HEK293 (cell line): Measurements from ENCODE around the gene CTSH.

Source experiments
- SP7 ChIP-seq: fragments of 450-650 bp; formaldehyde crosslinking; IDR thresholded peaks from 2 replicates; pipeline ENCODE4 v1.5.1; 2016; ENCODE audit warnings: missing biosample characterization, missing genetic modification characterization
- ZBTB1 ChIP-seq: fragments of 450-650 bp; formaldehyde crosslinking; IDR thresholded peaks from 2 replicates; pipeline ENCODE4 v1.5.1; 2016; ENCODE audit warnings: missing biosample characterization, missing genetic modification characterization
- ZFP3 ChIP-seq: fragments of 450-650 bp; formaldehyde crosslinking; IDR thresholded peaks from 2 replicates; pipeline ENCODE4 v1.5.1; 2016; ENCODE audit warnings: low read depth, missing biosample characterization, missing genetic modification characterization
- ZNF121 ChIP-seq: fragments of 450-650 bp; formaldehyde crosslinking; IDR thresholded peaks from 2 replicates; pipeline ENCODE4 v1.5.1; 2016; ENCODE audit warnings: missing biosample characterization, missing genetic modification characterization
- ZNF274 ChIP-seq, 2 experiments: fragments of 200-500 bp in 1 of 2; fragments of 450-650 bp in 1 of 2; sonication (Bioruptor generic) in 1 of 2; formaldehyde crosslinking in 1 of 2; IDR thresholded peaks; 2 replicates each; pipeline versions ENCODE4 v1.5.1 to v1.6.1; 2014 to 2016; ENCODE audit warnings: borderline replicate concordance in 1 of 2, inconsistent platforms in 1 of 2, low read length in 1 of 2, missing biosample characterization in 1 of 2, missing genetic modification characterization in 1 of 2
- TF ChIP-seq, protein P1 (sequence below): fragments of 450-650 bp; formaldehyde crosslinking; IDR thresholded peaks from 2 replicates; pipeline ENCODE4 v1.5.1; 2016; ENCODE audit warnings: missing biosample characterization, missing genetic modification characterization
- TF ChIP-seq, protein P2 (sequence below): sonication (generic); formaldehyde crosslinking; IDR thresholded peaks from 2 replicates; pipeline ENCODE4 v1.8.1; 2022; ENCODE audit warnings: mild to moderate bottlenecking, moderate library complexity, missing genetic modification reagents
- TF ChIP-seq, protein P3 (sequence below): fragments of 450-650 bp; formaldehyde crosslinking; IDR thresholded peaks from 2 replicates; pipeline ENCODE4 v1.5.1; 2016; ENCODE audit warnings: missing biosample characterization, missing genetic modification characterization

DNA sequence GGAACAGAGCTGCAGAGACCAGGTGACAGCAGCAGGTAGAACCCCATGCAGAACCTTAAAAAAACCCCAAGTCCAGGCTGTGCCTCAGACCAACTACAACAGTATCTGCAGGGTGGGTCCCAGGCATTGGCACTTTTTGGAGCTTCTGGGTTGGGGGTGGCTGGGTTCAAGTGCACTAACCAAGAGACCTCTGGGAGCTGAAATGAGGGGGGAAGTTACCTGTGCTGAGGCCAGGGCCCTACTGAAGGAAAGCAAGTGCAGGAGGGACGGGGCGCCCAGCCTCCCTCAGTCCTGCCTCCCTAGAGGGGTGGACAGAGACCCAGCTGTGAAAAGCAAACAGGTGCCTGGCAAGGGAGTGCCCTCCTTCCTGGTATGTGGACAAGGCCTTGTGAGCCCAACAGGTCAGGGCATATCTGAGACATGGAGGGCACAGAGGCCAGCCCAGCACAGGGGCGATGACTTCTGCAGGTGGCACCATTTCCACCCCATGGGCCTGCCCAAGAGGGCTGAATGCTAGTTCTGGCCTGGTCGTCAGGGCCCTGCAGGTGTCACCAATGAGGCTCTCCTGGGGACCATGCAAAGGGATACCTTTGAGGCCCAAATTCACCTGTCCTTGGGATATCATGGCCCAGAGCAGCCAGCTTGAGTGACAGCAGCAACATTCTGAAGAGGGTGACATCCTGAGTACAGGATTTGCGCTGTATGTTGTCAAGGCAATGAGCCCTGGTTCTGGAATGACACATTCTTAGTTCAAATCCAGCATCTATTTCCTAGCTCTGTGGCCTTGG, 18.7 kb downstream of the CTSH start:
- no peak for TF ChIP-seq ZNF274 (IDR thresholded peaks at IDR 0.05; ENCODE audit: low read length)
- TF ChIP-seq ZNF274 (tag by site-specific recombination; IDR thresholded peaks at IDR 0.05; ENCODE audit: borderline replicate concordance): no peak
- TF ChIP-seq ZFP3: no peak
- TF ChIP-seq, protein P1, sequence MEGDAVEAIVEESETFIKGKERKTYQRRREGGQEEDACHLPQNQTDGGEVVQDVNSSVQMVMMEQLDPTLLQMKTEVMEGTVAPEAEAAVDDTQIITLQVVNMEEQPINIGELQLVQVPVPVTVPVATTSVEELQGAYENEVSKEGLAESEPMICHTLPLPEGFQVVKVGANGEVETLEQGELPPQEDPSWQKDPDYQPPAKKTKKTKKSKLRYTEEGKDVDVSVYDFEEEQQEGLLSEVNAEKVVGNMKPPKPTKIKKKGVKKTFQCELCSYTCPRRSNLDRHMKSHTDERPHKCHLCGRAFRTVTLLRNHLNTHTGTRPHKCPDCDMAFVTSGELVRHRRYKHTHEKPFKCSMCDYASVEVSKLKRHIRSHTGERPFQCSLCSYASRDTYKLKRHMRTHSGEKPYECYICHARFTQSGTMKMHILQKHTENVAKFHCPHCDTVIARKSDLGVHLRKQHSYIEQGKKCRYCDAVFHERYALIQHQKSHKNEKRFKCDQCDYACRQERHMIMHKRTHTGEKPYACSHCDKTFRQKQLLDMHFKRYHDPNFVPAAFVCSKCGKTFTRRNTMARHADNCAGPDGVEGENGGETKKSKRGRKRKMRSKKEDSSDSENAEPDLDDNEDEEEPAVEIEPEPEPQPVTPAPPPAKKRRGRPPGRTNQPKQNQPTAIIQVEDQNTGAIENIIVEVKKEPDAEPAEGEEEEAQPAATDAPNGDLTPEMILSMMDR (tag by site-specific recombination): no peak; the same call in 1 of the 2 replicates
- no peak for TF ChIP-seq ZBTB1 (tag by site-specific recombination)
- TF ChIP-seq SP7 (tag by site-specific recombination): no peak
- TF ChIP-seq, protein P2, sequence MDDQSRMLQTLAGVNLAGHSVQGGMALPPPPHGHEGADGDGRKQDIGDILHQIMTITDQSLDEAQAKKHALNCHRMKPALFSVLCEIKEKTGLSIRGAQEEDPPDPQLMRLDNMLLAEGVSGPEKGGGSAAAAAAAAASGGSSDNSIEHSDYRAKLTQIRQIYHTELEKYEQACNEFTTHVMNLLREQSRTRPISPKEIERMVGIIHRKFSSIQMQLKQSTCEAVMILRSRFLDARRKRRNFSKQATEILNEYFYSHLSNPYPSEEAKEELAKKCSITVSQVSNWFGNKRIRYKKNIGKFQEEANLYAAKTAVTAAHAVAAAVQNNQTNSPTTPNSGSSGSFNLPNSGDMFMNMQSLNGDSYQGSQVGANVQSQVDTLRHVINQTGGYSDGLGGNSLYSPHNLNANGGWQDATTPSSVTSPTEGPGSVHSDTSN: no peak
- no peak for TF ChIP-seq ZNF121 (tag by site-specific recombination)
- TF ChIP-seq, protein P3, sequence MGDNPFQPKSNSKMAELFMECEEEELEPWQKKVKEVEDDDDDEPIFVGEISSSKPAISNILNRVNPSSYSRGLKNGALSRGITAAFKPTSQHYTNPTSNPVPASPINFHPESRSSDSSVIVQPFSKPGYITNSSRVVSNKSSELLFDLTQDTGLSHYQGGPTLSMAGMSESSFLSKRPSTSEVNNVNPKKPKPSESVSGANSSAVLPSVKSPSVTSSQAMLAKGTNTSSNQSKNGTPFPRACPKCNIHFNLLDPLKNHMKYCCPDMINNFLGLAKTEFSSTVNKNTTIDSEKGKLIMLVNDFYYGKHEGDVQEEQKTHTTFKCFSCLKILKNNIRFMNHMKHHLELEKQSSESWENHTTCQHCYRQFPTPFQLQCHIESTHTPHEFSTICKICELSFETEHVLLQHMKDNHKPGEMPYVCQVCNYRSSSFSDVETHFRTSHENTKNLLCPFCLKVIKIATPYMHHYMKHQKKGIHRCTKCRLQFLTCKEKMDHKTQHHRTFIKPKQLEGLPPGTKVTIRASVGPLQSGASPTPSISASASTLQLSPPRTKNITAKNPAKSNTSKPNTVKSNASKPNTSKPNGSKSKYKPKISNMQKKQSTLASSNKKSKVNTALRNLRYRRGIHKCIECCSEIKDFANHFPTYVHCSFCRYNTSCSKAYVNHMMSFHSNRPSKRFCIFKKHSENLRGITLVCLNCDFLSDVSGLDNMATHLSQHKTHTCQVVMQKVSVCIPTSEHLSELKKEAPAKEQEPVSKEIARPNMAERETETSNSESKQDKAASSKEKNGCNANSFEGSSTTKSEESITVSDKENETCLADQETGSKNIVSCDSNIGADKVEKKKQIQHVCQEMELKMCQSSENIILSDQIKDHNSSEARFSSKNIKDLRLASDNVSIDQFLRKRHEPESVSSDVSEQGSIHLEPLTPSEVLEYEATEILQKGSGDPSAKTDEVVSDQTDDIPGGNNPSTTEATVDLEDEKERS (tag by site-specific recombination): no peak
